ENCODE results near the gene SPACA7. TPM values are rescaled to one million over a fixed set of nuclear protein-coding genes. Genes with fewer than 3 reads are reported as not detected.

The SPACA7 gene
- total RNA-seq, 2 donors from 2014 or later, result not detected

DNA sequence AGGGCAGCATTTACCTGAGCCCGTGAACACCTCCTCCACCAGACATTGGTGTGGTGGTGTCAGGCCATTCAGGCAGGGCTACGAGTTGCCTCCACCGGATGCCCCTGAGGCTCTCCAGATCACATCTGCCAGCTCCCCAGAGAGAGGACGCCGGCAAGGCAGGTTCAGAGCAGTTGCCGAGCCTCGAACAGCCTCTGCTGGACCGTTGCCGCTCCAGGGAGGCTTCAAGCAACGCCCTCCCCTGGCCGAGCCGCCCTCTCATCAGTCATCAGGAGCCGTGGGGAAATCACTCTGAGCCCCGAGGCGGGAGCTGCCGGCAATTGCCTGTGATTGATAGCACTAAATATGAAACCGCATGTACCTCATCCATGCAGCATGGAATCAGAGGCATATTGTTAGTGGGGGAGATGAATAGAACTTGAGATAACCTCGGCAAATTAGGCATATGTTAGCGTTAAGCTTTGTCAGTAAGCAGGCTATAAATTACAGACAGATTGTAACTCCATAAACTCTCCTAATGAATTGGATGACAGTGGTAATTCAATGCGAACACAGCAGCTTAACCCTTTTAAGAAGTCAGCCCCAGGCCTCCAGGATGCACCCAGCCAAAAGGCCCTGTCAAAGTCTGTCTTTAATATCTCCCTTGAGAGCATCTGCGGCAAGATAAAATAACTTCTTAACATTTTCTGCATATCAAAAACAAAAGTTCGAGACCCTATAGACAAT lies 29.8 kb upstream of the SPACA7 start:
- no peaks in the 10 kb centered on the region for H3K36me3 ChIP-seq
- no peak overlapping the region for H3K27ac ChIP-seq
- no peak overlapping the region for H3K4me3 ChIP-seq
- no peak for ATAC-seq (ENCODE audit: insufficient number of reproducible peaks, low FRiP score, low read depth)
- H3K27me3 ChIP-seq (replicated peaks; ENCODE audit: insufficient read depth), result no peaks in the 10 kb centered on the region
- no peaks in the 10 kb centered on the region for H3K9me3 ChIP-seq
- H3K4me1 ChIP-seq (ENCODE audit: control insufficient read depth in 1 of 2, low read depth in 2 of 2), result no peaks in the 10 kb centered on the region
- TF ChIP-seq, protein P1, sequence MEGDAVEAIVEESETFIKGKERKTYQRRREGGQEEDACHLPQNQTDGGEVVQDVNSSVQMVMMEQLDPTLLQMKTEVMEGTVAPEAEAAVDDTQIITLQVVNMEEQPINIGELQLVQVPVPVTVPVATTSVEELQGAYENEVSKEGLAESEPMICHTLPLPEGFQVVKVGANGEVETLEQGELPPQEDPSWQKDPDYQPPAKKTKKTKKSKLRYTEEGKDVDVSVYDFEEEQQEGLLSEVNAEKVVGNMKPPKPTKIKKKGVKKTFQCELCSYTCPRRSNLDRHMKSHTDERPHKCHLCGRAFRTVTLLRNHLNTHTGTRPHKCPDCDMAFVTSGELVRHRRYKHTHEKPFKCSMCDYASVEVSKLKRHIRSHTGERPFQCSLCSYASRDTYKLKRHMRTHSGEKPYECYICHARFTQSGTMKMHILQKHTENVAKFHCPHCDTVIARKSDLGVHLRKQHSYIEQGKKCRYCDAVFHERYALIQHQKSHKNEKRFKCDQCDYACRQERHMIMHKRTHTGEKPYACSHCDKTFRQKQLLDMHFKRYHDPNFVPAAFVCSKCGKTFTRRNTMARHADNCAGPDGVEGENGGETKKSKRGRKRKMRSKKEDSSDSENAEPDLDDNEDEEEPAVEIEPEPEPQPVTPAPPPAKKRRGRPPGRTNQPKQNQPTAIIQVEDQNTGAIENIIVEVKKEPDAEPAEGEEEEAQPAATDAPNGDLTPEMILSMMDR (IDR thresholded peaks at IDR 0.05), result no peak
- no peak for DNase-seq (ENCODE audit: low spot score)

DNA sequence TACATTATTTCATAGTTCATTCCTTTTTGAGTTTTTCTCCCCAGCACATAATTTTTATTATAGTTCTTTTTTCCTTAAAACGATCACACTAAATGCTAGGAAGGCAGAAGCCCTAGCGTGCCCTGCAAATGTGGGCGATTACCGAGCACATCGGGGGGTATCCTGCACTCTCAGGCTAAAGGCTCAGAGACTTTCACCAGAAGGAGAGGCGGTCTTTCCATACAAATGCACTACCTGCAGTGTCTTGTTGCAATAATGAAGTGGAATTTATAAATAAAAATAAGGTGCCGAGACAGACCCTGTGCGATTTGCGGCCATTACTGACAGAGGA lies 29.3 kb upstream of the SPACA7 start:
- Histone ChIP-seq H3K27me3 (replicated peaks; ENCODE audit: insufficient read depth) (no peaks in the 10 kb centered on the region), H3K9me3 (no peaks in the 10 kb centered on the region), H3K4me1 (ENCODE audit: control insufficient read depth in 1 of 2, low read depth in 2 of 2) (no peaks in the 10 kb centered on the region), H3K4me3 (no peak overlapping the region), H3K27ac (no peak overlapping the region), H3K36me3 (no peaks in the 10 kb centered on the region)
- ATAC-seq (ENCODE audit: insufficient number of reproducible peaks, low FRiP score, low read depth) (no peak), DNase-seq (ENCODE audit: low spot score) (no peak)
- TF ChIP-seq, protein P1 (IDR thresholded peaks at IDR 0.05), result no peak

DNA sequence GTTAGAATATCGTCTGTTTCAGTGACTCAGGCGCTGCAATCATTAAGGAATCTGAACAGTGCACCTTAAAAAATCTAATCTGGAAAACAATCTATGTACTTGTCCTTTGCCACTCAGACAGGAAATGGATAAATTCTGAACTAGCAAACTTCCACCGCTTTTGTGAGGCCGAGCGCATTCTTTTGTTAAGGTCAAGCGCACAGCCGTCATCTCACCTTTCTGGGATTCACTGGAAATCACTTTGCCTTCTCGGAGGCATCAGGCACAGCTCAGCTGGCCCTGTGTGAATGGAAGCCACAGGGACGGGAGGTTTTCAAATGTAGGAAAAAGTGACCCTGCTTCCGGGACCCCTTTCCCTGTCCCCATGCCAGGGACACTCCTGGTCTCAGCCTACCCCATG lies 28.2 kb upstream of the SPACA7 start:
- Histone ChIP-seq H3K27me3 (replicated peaks; ENCODE audit: insufficient read depth) (no peaks in the 10 kb centered on the region), H3K9me3 (no peaks in the 10 kb centered on the region), H3K27ac (no peak overlapping the region), H3K36me3 (no peaks in the 10 kb centered on the region), H3K4me1 (ENCODE audit: control insufficient read depth in 1 of 2, low read depth in 2 of 2) (no peaks in the 10 kb centered on the region), H3K4me3 (no peak overlapping the region)
- TF ChIP-seq, protein P1 (IDR thresholded peaks at IDR 0.05), result no peak
- no peak for DNase-seq (ENCODE audit: low spot score)
- ATAC-seq (ENCODE audit: insufficient number of reproducible peaks, low FRiP score, low read depth), result no peak

DNA sequence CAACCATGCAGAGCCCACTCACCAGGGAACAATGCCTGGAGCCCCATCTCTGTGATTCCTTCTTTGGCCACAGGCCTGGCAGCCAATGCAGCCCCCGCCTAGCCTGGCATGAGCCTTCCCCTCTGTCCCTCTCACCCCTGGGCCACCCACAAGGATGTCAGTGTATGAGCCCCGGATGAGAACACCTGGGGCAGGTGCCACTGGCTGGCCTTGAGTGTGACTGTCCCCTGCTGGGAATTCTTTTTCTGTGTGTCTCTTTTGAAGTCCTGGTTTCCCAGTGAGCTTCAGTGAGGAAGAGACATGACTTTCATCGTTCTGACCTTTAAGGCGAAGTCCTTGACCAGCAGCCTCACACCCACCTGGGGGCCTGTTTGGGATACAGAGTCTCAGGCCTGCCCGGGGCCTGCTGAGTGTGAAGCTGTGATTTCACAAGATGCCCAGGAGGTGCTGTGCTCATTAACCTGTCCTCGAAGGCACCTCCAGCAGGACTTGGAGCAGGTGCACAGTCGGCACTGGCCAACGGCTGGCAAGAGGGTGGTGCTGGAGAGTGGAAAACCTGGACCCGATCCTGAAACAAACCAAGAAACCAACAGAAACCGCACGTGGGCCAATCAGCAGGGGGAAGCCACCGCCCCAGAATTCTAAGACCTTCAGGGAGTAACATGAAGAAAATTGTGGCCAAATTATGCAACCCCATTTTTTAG lies 27.4 kb upstream of the SPACA7 start:
- TF ChIP-seq, protein P1 (IDR thresholded peaks at IDR 0.05), result no peak
- H3K4me1 ChIP-seq (ENCODE audit: control insufficient read depth in 1 of 2, low read depth in 2 of 2), result no peaks in the 10 kb centered on the region
- H3K27ac ChIP-seq, result no peak overlapping the region
- no peaks in the 10 kb centered on the region for H3K27me3 ChIP-seq (replicated peaks; ENCODE audit: insufficient read depth)
- no peaks in the 10 kb centered on the region for H3K36me3 ChIP-seq
- DNase-seq (ENCODE audit: low spot score) (no peak), ATAC-seq (ENCODE audit: insufficient number of reproducible peaks, low FRiP score, low read depth) (no peak)
- no peak overlapping the region for H3K4me3 ChIP-seq
- no peaks in the 10 kb centered on the region for H3K9me3 ChIP-seq

DNA sequence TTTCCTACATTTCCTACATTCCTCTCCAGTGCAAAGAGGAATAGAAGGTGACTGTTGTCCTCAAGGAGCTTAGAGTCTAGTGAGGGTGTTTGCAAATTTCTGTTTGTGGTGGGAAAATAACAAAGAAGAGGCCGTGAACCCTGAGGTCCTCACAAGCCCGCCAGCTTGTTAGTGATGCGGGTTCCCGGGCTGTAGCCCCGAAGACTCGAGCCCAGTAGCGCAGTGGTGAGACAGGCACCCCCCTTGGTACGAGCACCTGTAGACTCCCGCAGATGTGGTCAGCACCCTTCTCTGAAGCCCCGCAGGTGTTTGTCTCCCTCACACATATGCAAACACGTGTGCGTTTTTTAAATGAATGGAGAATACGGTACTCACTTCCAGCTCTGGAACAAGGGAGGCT lies 26.5 kb upstream of the SPACA7 start:
- Histone ChIP-seq H3K36me3 (no peaks in the 10 kb centered on the region), H3K9me3 (no peaks in the 10 kb centered on the region), H3K27ac (no peak overlapping the region), H3K27me3 (replicated peaks; ENCODE audit: insufficient read depth) (no peaks in the 10 kb centered on the region), H3K4me3 (no peak overlapping the region), H3K4me1 (ENCODE audit: control insufficient read depth in 1 of 2, low read depth in 2 of 2) (no peaks in the 10 kb centered on the region)
- DNase-seq (ENCODE audit: low spot score), result no peak
- TF ChIP-seq, protein P1 (IDR thresholded peaks at IDR 0.05), result no peak
- no peak for ATAC-seq (ENCODE audit: insufficient number of reproducible peaks, low FRiP score, low read depth)

All from thoracic aorta (tissue), 2 donors.